Sigmoid colon (tissue), 4 donors: ENCODE data around the gene AUTS2.

Experiments used
- CTCF ChIP-seq, 4 experiments: fragments of 450-650 bp in 3 of 4; fragments of 200-600 bp in 1 of 4; IDR thresholded peaks; one replicate each; pipeline ENCODE4 v1.5.1; 2016 to 2019; ENCODE audit warnings: antibody characterized with exemption in 4 of 4, mild to moderate bottlenecking in 3 of 4, moderate library complexity in 2 of 4
- EP300 ChIP-seq, 4 donors: sonication (generic); formaldehyde crosslinking; IDR thresholded peaks; one replicate each; pipeline ENCODE4 v1.6.1; 2017; ENCODE audit warnings: antibody characterized with exemption in 4 of 4
- POLR2A ChIP-seq, 2 donors: fragments of 450-650 bp; IDR thresholded peaks; one replicate each; pipeline ENCODE4 v1.6.1; 2016; ENCODE audit warnings: antibody characterized with exemption in 2 of 2, mild to moderate bottlenecking in 2 of 2, moderate library complexity in 2 of 2
- POLR2AphosphoS5 ChIP-seq, 4 donors: sonication (generic); formaldehyde crosslinking; IDR thresholded peaks; one replicate each; pipeline ENCODE4 v1.6.1; 2017; ENCODE audit warnings: antibody characterized with exemption in 4 of 4

- TF ChIP-seq CTCF (IDR thresholded peaks at IDR 0.05) (no peak), EP300 (IDR thresholded peaks at IDR 0.05) (no peak), POLR2A (IDR thresholded peaks at IDR 0.05) (no peak), POLR2AphosphoS5 (IDR thresholded peaks at IDR 0.05) (no peak)
Observed at GRCh38 chr7:69849268-69849667, 251.0 kb downstream of the AUTS2 start.
